ENCODE data around the gene ADRA2C. TPM values are rescaled to one million over a fixed set of nuclear protein-coding genes. Genes with fewer than 3 reads are reported as not detected.

Gene ADRA2C
- total and polyA plus RNA-seq, 2 experiments from 2014 or later: 6.3 to 7.7 TPM

GRCh38 chr4:3786196-3786869, 20.1 kb downstream of the ADRA2C start:
- Histone ChIP-seq H3K4me1 (ENCODE audit: insufficient read depth) (peaks cover 15% of the 10 kb centered on the region), H3K4me3 (no peak overlapping the region), H2AFZ (no peak overlapping the region), H3K27me3 (no peaks in the 10 kb centered on the region), H3K36me3 (replicated peaks; ENCODE audit: insufficient read depth, low read depth) (no peaks in the 10 kb centered on the region), H3K27ac (no peak overlapping the region), H3K79me2 (no peaks in the 10 kb centered on the region), H3K9me2 (replicated peaks; ENCODE audit: insufficient read depth) (no peaks in the 10 kb centered on the region), H3K9me3 (ENCODE audit: low read depth) (no peaks in the 10 kb centered on the region), H4K20me1 (ENCODE audit: insufficient read depth, poor library complexity, severe bottlenecking) (no peaks in the 10 kb centered on the region), H3K4me2 (no peak overlapping the region)
- TF ChIP-seq CTCF (IDR thresholded peaks at IDR 0.05; ENCODE audit: poor library complexity) (peak; percentile 10), EZH2 (IDR thresholded peaks at IDR 0.05; ENCODE audit: borderline replicate concordance) (no peak), EZH2phosphoT487 (IDR thresholded peaks at IDR 0.05; ENCODE audit: low read depth, severe bottlenecking, unreplicated experiment) (no peak)
- WGBS (ENCODE audit: low lambda C conversion rate, missing lambda C conversion rate): 84% methylated on average over 13 of the region's 13 CpGs
- DNase-seq (ENCODE audit: low spot score): peak; percentile 48

GRCh38 chr4:3787489-3788365, 21.5 kb downstream of the ADRA2C start:
- H4K20me1 ChIP-seq (ENCODE audit: insufficient read depth, poor library complexity, severe bottlenecking): no peaks in the 10 kb centered on the region
- no peaks in the 10 kb centered on the region for H3K79me2 ChIP-seq
- no peak overlapping the region for H3K4me3 ChIP-seq
- H3K4me1 ChIP-seq (ENCODE audit: insufficient read depth): peaks cover 8% of the 10 kb centered on the region
- H3K9me2 ChIP-seq (replicated peaks; ENCODE audit: insufficient read depth): no peaks in the 10 kb centered on the region
- TF ChIP-seq EZH2 (IDR thresholded peaks at IDR 0.05; ENCODE audit: borderline replicate concordance): no peak
- TF ChIP-seq EZH2phosphoT487 (IDR thresholded peaks at IDR 0.05; ENCODE audit: low read depth, severe bottlenecking, unreplicated experiment): no peak
- no peak for TF ChIP-seq CTCF (IDR thresholded peaks at IDR 0.05; ENCODE audit: poor library complexity)
- H3K9me3 ChIP-seq (ENCODE audit: low read depth): no peaks in the 10 kb centered on the region
- 92% methylated on average over 19 of the region's 23 CpGs for WGBS (ENCODE audit: low lambda C conversion rate, missing lambda C conversion rate)
- H2AFZ ChIP-seq: no peak overlapping the region
- H3K27ac ChIP-seq: no peak overlapping the region
- H3K36me3 ChIP-seq (replicated peaks; ENCODE audit: insufficient read depth, low read depth): no peaks in the 10 kb centered on the region
- no peaks in the 10 kb centered on the region for H3K27me3 ChIP-seq
- H3K4me2 ChIP-seq: no peak overlapping the region
- no peak for DNase-seq (ENCODE audit: low spot score)

- no peak for DNase-seq (ENCODE audit: low spot score)
- Histone ChIP-seq H3K27me3 (no peaks in the 10 kb centered on the region), H4K20me1 (ENCODE audit: insufficient read depth, poor library complexity, severe bottlenecking) (no peaks in the 10 kb centered on the region), H3K4me1 (ENCODE audit: insufficient read depth) (peaks cover 6% of the 10 kb centered on the region), H3K9me3 (ENCODE audit: low read depth) (no peaks in the 10 kb centered on the region), H3K9me2 (replicated peaks; ENCODE audit: insufficient read depth) (no peaks in the 10 kb centered on the region), H3K79me2 (no peaks in the 10 kb centered on the region), H3K4me2 (no peak overlapping the region), H3K27ac (no peak overlapping the region), H3K36me3 (replicated peaks; ENCODE audit: insufficient read depth, low read depth) (no peaks in the 10 kb centered on the region), H2AFZ (no peak overlapping the region), H3K4me3 (no peak overlapping the region)
- TF ChIP-seq CTCF (IDR thresholded peaks at IDR 0.05; ENCODE audit: poor library complexity) (no peak), EZH2 (IDR thresholded peaks at IDR 0.05; ENCODE audit: borderline replicate concordance) (no peak), EZH2phosphoT487 (IDR thresholded peaks at IDR 0.05; ENCODE audit: low read depth, severe bottlenecking, unreplicated experiment) (no peak)
- WGBS (ENCODE audit: low lambda C conversion rate, missing lambda C conversion rate): 92% methylated on average over 13 of the region's 13 CpGs
These were observed 22.1 kb downstream of the ADRA2C start for GRCh38 chr4:3788366-3788660.

Measured in hepatocyte (in vitro differentiated cells).